HepG2 (cell line): ENCODE results near the gene SPCS1. TPM values are rescaled to one million over a fixed set of nuclear protein-coding genes. Genes with fewer than 3 reads are reported as not detected.

ENCODE experiments used
- CHD2 ChIP-seq: IDR thresholded peaks from 2 replicates; pipeline ENCODE4 v1.6.1; 2011; ENCODE audit warnings: low read depth, low read length, improper control_type of control experiment
- ETV5 ChIP-seq: IDR thresholded peaks from 2 replicates; pipeline ENCODE4 v1.6.1; 2018; ENCODE audit warnings: missing biosample characterization, missing genetic modification reagents, inconsistent platforms, borderline replicate concordance
- FOXA1 ChIP-seq, 2 experiments: fragments of 450-650 bp in 1 of 2; sonication (generic) in 1 of 2; formaldehyde crosslinking in 1 of 2; IDR thresholded peaks; 2 replicates each; pipeline versions ENCODE4 v1.4.0 to v1.6.1; 2016 to 2020; ENCODE audit warnings: missing genetic modification reagents in 1 of 2
- ISL2 ChIP-seq: sonication (generic); formaldehyde crosslinking; IDR thresholded peaks from 2 replicates; pipeline ENCODE4 v1.5.0; 2020; ENCODE audit warnings: missing genetic modification reagents
- JDP2 ChIP-seq: sonication (generic); formaldehyde crosslinking; IDR thresholded peaks from 2 replicates; pipeline ENCODE4 v1.8.1; 2022; ENCODE audit warnings: missing genetic modification reagents, borderline replicate concordance
- NCOR1 ChIP-seq: fragments of 200-600 bp; sonication (generic); IDR thresholded peaks from 2 replicates; pipeline ENCODE4 v1.7.0; 2017; ENCODE audit warnings: antibody characterized with exemption, low read length, borderline replicate concordance
- NFKB2 ChIP-seq: sonication (generic); formaldehyde crosslinking; IDR thresholded peaks from 2 replicates; pipeline ENCODE4 v1.4.0; 2020; ENCODE audit warnings: missing genetic modification reagents, borderline replicate concordance
- SMAD3 ChIP-seq: sonication (generic); formaldehyde crosslinking; IDR thresholded peaks from 2 replicates; pipeline ENCODE4 v1.4.0; 2020; ENCODE audit warnings: missing genetic modification reagents
- YY1 ChIP-seq: IDR thresholded peaks from 2 replicates; pipeline ENCODE4 v1.6.1; 2011; ENCODE audit warnings: low read length, low read depth, moderate library complexity, mild to moderate bottlenecking; ENCODE audit not compliant: insufficient read depth, insufficient replicate concordance
- ZNF121 ChIP-seq: sonication (generic); formaldehyde crosslinking; IDR thresholded peaks from 2 replicates; pipeline ENCODE4 v1.5.0; 2020; ENCODE audit warnings: mild to moderate bottlenecking, missing genetic modification reagents
- ZNF180 ChIP-seq: sonication (generic); formaldehyde crosslinking; IDR thresholded peaks from 2 replicates; pipeline ENCODE4 v1.4.0; 2020; ENCODE audit warnings: low read depth, missing genetic modification reagents, borderline replicate concordance
- ZNF260 ChIP-seq: sonication (generic); formaldehyde crosslinking; IDR thresholded peaks from 2 replicates; pipeline ENCODE4 v1.4.0; 2020; ENCODE audit warnings: missing genetic modification reagents, low read depth, mild to moderate bottlenecking, borderline replicate concordance
- ZNF382 ChIP-seq: sonication (generic); formaldehyde crosslinking; IDR thresholded peaks from 2 replicates; pipeline ENCODE4 v1.5.0; 2020; ENCODE audit warnings: missing genetic modification reagents, mild to moderate bottlenecking, borderline replicate concordance
- ZNF670 ChIP-seq: sonication (generic); formaldehyde crosslinking; IDR thresholded peaks from 2 replicates; pipeline ENCODE4 v1.8.0; 2022; ENCODE audit warnings: mild to moderate bottlenecking, missing genetic modification reagents, borderline replicate concordance
- ZNF709 ChIP-seq: sonication (generic); formaldehyde crosslinking; IDR thresholded peaks from 2 replicates; pipeline ENCODE4 v1.5.0; 2020; ENCODE audit warnings: mild to moderate bottlenecking, missing genetic modification reagents
- ZSCAN22 ChIP-seq: sonication (generic); formaldehyde crosslinking; IDR thresholded peaks from 2 replicates; pipeline ENCODE4 v1.4.0; 2020; ENCODE audit warnings: mild to moderate bottlenecking, missing genetic modification reagents
- polyA plus RNA-seq, 8 experiments: library from polyadenylated mRNA; depleted of rRNA in 3 of 8; stranded (reverse) in 7 of 8; unstranded in 1 of 8; fragments of >200 nt; fragmentation: Illumina TruSeq in 4 of 8; extraction: Trizol in 4 of 8; gene quantifications; 2 replicates each; pipeline versions ENCODE4 v1.2.1 to v1.2.3, GENCODE V29; 2011 to 2016; ENCODE audit warnings: low read depth in 4 of 8, missing spikeins in 1 of 8, mixed read lengths in 1 of 8; ENCODE audit not compliant: insufficient read depth in 1 of 8
- total RNA-seq, 5 experiments: library from RNA; depleted of rRNA; stranded (reverse); fragments of >200 nt; fragmentation: Illumina TruSeq; extraction: Trizol; gene quantifications; 2 replicates each; pipeline ENCODE4 v1.2.3, GENCODE V29; 2016; ENCODE audit warnings: low read depth in 1 of 5
- TF ChIP-seq, protein P1 (sequence below): sonication (generic); formaldehyde crosslinking; IDR thresholded peaks from 2 replicates; pipeline ENCODE4 v1.8.1; 2023; ENCODE audit warnings: mild to moderate bottlenecking, missing genetic modification reagents
- TF ChIP-seq, protein P2 (sequence below): IDR thresholded peaks from 2 replicates; pipeline ENCODE4 v1.6.1; 2016; ENCODE audit warnings: mild to moderate bottlenecking, missing biosample characterization, missing genetic modification reagents
- TF ChIP-seq, protein P3 (sequence below): sonication (generic); formaldehyde crosslinking; IDR thresholded peaks from 2 replicates; pipeline ENCODE4 v1.4.0; 2020; ENCODE audit warnings: missing genetic modification reagents, mild to moderate bottlenecking, borderline replicate concordance
- TF ChIP-seq, protein P4 (sequence below): sonication (generic); formaldehyde crosslinking; IDR thresholded peaks from 2 replicates; pipeline ENCODE4 v1.4.0; 2020; ENCODE audit warnings: mild to moderate bottlenecking, missing genetic modification reagents

The SPCS1 gene
- total and polyA plus RNA-seq, 2 of the 13 experiments (the other 11 are each of a cell fraction or from before 2014, with no cell fraction given), result 84.6 to 120 TPM

DNA sequence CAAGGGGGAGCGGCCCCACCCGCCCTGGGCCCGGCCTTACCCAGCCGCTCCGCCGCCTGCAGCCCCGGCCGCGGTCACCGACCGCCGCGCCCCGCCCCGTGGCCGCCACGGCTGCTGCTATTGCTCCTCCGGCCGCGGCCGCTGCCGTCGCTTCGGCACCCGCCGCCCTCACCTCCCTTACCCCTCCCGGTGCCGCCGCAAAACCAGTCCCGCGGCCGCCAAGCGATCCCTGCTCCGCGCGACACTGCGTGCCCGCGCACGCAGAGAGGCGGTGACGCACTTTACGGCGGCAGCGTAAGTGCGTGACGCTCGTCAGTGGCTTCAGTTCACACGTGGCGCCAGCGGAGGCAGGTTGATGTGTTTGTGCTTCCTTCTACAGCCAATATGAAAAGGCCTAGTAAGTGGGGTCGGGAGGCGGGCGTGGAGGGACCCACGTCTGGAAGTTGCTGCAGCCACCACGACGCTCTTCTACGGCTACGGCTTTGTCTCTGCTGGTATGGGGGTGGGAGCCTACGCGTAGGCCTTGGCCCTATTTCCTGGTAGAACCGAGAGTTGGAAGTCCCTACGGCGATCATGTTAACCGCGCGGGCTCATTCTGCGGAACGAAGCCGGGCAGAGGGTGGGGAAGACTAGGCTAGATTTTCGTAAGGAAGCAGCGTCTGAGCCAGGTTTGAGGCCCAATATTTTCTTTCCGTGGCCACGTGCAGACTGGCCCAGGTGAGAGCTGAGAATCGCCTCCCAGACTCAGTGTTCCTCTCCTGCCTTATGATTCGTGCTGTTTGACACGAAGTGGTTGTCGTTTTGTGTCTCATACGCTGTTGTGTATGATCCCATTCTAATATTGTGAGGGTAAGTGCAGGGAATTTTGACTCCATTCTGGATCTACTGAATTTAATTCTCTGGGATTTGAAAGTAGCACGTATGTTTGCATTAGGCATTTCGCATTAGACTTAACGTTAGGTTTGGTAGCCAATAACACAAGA, 19.9 kb upstream of the SPCS1 start, which contains the start of the genes GNL3 and PBRM1 (continued):
- TF ChIP-seq, protein P1, sequence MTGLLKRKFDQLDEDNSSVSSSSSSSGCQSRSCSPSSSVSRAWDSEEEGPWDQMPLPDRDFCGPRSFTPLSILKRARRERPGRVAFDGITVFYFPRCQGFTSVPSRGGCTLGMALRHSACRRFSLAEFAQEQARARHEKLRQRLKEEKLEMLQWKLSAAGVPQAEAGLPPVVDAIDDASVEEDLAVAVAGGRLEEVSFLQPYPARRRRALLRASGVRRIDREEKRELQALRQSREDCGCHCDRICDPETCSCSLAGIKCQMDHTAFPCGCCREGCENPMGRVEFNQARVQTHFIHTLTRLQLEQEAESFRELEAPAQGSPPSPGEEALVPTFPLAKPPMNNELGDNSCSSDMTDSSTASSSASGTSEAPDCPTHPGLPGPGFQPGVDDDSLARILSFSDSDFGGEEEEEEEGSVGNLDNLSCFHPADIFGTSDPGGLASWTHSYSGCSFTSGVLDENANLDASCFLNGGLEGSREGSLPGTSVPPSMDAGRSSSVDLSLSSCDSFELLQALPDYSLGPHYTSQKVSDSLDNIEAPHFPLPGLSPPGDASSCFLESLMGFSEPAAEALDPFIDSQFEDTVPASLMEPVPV (CRISPR knock-in tag), result peak; percentile 95; the same call in 1 of the 2 replicates
- TF ChIP-seq NFKB2 (CRISPR knock-in tag) (peak; percentile 94), ZNF709 (CRISPR knock-in tag) (peak; percentile 69; the same call in 1 of the 2 replicates), ETV5 (CRISPR knock-in tag) (peak; percentile 64), NCOR1 (no peak), ZSCAN22 (CRISPR knock-in tag) (no peak), JDP2 (no peak), ZNF121 (peak; percentile 25; the same call in 1 of the 2 replicates), FOXA1 (IDR thresholded peaks at IDR 0.05) (no peak), FOXA1 (CRISPR knock-in tag; IDR thresholded peaks at IDR 0.05) (peak; percentile 58), YY1 (peak; percentile 34), ZNF260 (no peak), ZNF382 (CRISPR knock-in tag) (no peak), ZNF180 (CRISPR knock-in tag) (no peak), ZNF670 (CRISPR knock-in tag) (no peak), ISL2 (CRISPR knock-in tag) (peak; percentile 81), CHD2 (no peak), SMAD3 (CRISPR knock-in tag) (peak; percentile 72)
- TF ChIP-seq, protein P2, sequence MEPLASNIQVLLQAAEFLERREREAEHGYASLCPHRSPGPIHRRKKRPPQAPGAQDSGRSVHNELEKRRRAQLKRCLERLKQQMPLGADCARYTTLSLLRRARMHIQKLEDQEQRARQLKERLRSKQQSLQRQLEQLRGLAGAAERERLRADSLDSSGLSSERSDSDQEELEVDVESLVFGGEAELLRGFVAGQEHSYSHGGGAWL, result peak; percentile 98
- TF ChIP-seq, protein P3, sequence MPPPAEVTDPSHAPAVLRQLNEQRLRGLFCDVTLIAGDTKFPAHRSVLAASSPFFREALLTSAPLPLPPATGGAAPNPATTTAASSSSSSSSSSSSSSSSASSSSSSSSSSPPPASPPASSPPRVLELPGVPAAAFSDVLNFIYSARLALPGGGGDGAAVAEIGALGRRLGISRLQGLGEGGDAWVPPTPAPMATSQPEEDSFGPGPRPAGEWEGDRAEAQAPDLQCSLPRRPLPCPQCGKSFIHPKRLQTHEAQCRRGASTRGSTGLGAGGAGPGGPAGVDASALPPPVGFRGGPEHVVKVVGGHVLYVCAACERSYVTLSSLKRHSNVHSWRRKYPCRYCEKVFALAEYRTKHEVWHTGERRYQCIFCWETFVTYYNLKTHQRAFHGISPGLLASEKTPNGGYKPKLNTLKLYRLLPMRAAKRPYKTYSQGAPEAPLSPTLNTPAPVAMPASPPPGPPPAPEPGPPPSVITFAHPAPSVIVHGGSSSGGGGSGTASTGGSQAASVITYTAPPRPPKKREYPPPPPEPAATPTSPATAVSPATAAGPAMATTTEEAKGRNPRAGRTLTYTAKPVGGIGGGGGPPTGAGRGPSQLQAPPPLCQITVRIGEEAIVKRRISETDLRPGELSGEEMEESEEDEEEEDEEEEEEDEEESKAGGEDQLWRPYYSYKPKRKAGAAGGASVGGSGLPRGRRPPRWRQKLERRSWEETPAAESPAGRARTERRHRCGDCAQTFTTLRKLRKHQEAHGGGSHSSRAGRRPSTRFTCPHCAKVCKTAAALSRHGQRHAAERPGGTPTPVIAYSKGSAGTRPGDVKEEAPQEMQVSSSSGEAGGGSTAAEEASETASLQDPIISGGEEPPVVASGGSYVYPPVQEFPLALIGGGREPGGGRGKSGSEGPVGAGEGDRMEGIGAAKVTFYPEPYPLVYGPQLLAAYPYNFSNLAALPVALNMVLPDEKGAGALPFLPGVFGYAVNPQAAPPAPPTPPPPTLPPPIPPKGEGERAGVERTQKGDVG (CRISPR knock-in tag), result peak; percentile 66; the same call in 1 of the 2 replicates
- TF ChIP-seq, protein P4, sequence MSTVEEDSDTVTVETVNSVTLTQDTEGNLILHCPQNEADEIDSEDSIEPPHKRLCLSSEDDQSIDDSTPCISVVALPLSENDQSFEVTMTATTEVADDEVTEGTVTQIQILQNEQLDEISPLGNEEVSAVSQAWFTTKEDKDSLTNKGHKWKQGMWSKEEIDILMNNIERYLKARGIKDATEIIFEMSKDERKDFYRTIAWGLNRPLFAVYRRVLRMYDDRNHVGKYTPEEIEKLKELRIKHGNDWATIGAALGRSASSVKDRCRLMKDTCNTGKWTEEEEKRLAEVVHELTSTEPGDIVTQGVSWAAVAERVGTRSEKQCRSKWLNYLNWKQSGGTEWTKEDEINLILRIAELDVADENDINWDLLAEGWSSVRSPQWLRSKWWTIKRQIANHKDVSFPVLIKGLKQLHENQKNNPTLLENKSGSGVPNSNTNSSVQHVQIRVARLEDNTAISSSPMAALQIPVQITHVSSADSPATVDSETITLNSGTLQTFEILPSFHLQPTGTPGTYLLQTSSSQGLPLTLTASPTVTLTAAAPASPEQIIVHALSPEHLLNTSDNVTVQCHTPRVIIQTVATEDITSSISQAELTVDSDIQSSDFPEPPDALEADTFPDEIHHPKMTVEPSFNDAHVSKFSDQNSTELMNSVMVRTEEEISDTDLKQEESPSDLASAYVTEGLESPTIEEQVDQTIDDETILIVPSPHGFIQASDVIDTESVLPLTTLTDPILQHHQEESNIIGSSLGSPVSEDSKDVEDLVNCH (CRISPR knock-in tag), result 0 out of 2 replicates have a peak, but pooled peaks have one; percentile 63
